HepG2 (cell line): ENCODE results near the gene MAPKAPK3. TPM values are rescaled to one million over a fixed set of nuclear protein-coding genes. Genes with fewer than 3 reads are reported as not detected.

ENCODE experiments used
- ARNT ChIP-seq: fragments of 450-650 bp; IDR thresholded peaks from 2 replicates; pipeline ENCODE4 v1.6.1; 2017
- CC2D1A ChIP-seq: sonication (generic); formaldehyde crosslinking; IDR thresholded peaks from 2 replicates; pipeline ENCODE4 v1.8.1; 2023; ENCODE audit warnings: mild to moderate bottlenecking, missing genetic modification reagents
- FOXC1 ChIP-seq: sonication (generic); formaldehyde crosslinking; IDR thresholded peaks from 2 replicates; pipeline ENCODE4 v1.8.0; 2022; ENCODE audit warnings: mild to moderate bottlenecking, missing genetic modification reagents, borderline replicate concordance
- HIC2 ChIP-seq: sonication (generic); formaldehyde crosslinking; IDR thresholded peaks from 2 replicates; pipeline ENCODE4 v1.9.0; 2022; ENCODE audit warnings: low read depth, missing genetic modification reagents
- HNF1B ChIP-seq: sonication (generic); formaldehyde crosslinking; IDR thresholded peaks from 2 replicates; pipeline ENCODE4 v1.5.1; 2020; ENCODE audit warnings: mild to moderate bottlenecking, moderate library complexity, missing genetic modification reagents
- KLF15 ChIP-seq: sonication (generic); formaldehyde crosslinking; IDR thresholded peaks from 2 replicates; pipeline ENCODE4 v1.8.1; 2023; ENCODE audit warnings: borderline replicate concordance, mild to moderate bottlenecking, inconsistent platforms, missing genetic modification reagents, mixed read lengths
- KLF16 ChIP-seq, 2 experiments: sonication (generic) in 1 of 2; formaldehyde crosslinking in 1 of 2; IDR thresholded peaks; 2 replicates each; pipeline versions ENCODE4 v1.6.1 to v1.8.0; 2016 to 2023; ENCODE audit warnings: missing genetic modification reagents in 2 of 2, missing compliant biosample characterization in 1 of 2
- KMT2A ChIP-seq: sonication (generic); formaldehyde crosslinking; IDR thresholded peaks from 2 replicates; pipeline ENCODE4 v1.4.0; 2020; ENCODE audit warnings: missing genetic modification reagents
- SKI ChIP-seq: fragments of 450-650 bp; IDR thresholded peaks from one replicate; pipeline ENCODE4 v1.6.1; 2018; ENCODE audit warnings: mild to moderate bottlenecking; ENCODE audit not compliant: partially characterized antibody
- SOX5 ChIP-seq: IDR thresholded peaks from 2 replicates; pipeline ENCODE4 v1.6.1; 2016; ENCODE audit warnings: borderline replicate concordance
- ZBTB3 ChIP-seq: sonication (generic); formaldehyde crosslinking; IDR thresholded peaks from 2 replicates; pipeline ENCODE4 v1.4.0; 2020; ENCODE audit warnings: low read depth, mild to moderate bottlenecking, moderate library complexity, missing genetic modification reagents, borderline replicate concordance
- ZNF281 ChIP-seq: sonication (generic); formaldehyde crosslinking; IDR thresholded peaks from 2 replicates; pipeline ENCODE4 v1.4.0; 2020; ENCODE audit warnings: missing genetic modification reagents, borderline replicate concordance
- ZNF777 ChIP-seq: sonication (generic); formaldehyde crosslinking; IDR thresholded peaks from 2 replicates; pipeline ENCODE4 v1.4.0; 2020; ENCODE audit warnings: missing genetic modification reagents
- ZNF792 ChIP-seq: IDR thresholded peaks from 2 replicates; pipeline ENCODE4 v1.6.1; 2016
- ZSCAN5A ChIP-seq: sonication (generic); formaldehyde crosslinking; IDR thresholded peaks from 2 replicates; pipeline ENCODE4 v1.8.0; 2022; ENCODE audit warnings: mild to moderate bottlenecking, missing genetic modification reagents, borderline replicate concordance
- polyA plus RNA-seq, 8 experiments: library from polyadenylated mRNA; depleted of rRNA in 3 of 8; stranded (reverse) in 7 of 8; unstranded in 1 of 8; fragments of >200 nt; fragmentation: Illumina TruSeq in 4 of 8; extraction: Trizol in 4 of 8; gene quantifications; 2 replicates each; pipeline versions ENCODE4 v1.2.1 to v1.2.3, GENCODE V29; 2011 to 2016; ENCODE audit warnings: low read depth in 4 of 8, missing spikeins in 1 of 8, mixed read lengths in 1 of 8; ENCODE audit not compliant: insufficient read depth in 1 of 8
- total RNA-seq, 5 experiments: library from RNA; depleted of rRNA; stranded (reverse); fragments of >200 nt; fragmentation: Illumina TruSeq; extraction: Trizol; gene quantifications; 2 replicates each; pipeline ENCODE4 v1.2.3, GENCODE V29; 2016; ENCODE audit warnings: low read depth in 1 of 5
- TF ChIP-seq, protein P1 (sequence below): sonication (generic); formaldehyde crosslinking; IDR thresholded peaks from 2 replicates; pipeline ENCODE4 v1.9.0; 2021; ENCODE audit warnings: missing genetic modification reagents, borderline replicate concordance
- TF ChIP-seq, protein P2 (sequence below): sonication (generic); formaldehyde crosslinking; IDR thresholded peaks from 2 replicates; pipeline ENCODE4 v1.9.0; 2022; ENCODE audit warnings: missing genetic modification reagents, mild to moderate bottlenecking, borderline replicate concordance

MAPKAPK3 gene
- total and polyA plus RNA-seq, 2 of the 13 experiments (the other 11 are each of a cell fraction or from before 2014, with no cell fraction given): 39.9 to 41.2 TPM

DNA sequence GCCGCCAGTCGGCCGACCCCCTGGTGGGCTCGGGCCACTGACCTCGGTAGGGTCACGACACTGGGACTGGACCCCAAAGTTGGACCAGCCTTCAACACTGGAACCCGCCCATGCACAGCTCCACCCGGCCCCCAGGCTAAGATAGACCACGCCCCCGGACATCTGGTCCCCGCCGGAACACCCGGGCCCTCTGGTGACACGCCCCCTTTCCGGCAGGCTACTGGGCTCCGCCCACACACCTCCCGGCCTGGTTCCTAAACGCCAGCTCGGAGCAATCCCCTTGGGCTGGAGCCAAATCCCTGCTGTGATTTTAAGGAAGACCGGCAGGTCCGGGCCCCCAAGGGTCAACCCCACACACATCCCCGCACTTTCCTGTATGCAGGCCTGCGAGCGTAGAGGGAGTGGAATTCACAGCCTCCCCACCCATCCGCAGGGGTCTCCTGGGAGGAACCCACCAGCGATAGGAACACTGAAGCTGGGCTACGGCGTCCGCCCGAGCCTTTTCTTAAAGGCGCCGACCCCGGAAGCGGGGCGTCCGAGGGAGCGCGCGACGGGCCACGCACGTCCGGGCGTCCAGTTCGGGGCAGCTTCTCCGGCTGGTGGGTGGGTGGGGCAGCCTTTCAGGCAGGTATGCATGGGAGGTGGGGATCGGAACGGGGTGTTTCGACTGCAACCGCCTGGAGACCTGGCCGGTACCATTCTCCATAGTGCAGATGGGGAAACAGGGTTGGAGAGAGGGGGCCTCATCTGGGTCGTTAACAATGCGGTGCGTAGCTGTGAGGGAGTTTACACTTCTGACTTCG is 47.8 kb upstream of the MAPKAPK3 start, which contains the start of gene HEMK1 (continued):
- TF ChIP-seq HIC2 (CRISPR knock-in tag): no peak
- TF ChIP-seq ZNF281: no peak
- no peak for TF ChIP-seq ARNT
- no peak for TF ChIP-seq ZSCAN5A (CRISPR knock-in tag)
- TF ChIP-seq KLF16 (CRISPR knock-in tag; IDR thresholded peaks at IDR 0.05): peak in 1 of 2 experiments; percentile 89; a peak in 2 of 4 replicates
- TF ChIP-seq, protein P1, sequence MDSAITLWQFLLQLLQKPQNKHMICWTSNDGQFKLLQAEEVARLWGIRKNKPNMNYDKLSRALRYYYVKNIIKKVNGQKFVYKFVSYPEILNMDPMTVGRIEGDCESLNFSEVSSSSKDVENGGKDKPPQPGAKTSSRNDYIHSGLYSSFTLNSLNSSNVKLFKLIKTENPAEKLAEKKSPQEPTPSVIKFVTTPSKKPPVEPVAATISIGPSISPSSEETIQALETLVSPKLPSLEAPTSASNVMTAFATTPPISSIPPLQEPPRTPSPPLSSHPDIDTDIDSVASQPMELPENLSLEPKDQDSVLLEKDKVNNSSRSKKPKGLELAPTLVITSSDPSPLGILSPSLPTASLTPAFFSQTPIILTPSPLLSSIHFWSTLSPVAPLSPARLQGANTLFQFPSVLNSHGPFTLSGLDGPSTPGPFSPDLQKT (CRISPR knock-in tag): no peak
- no peak for TF ChIP-seq FOXC1 (CRISPR knock-in tag)
- TF ChIP-seq HNF1B: peak; percentile 91
- TF ChIP-seq ZNF777 (CRISPR knock-in tag): peak; percentile 53
- peak; percentile 54; the same call in 1 of the 2 replicates for TF ChIP-seq ZBTB3
- TF ChIP-seq KLF15 (CRISPR knock-in tag): no peak
- TF ChIP-seq SOX5 (CRISPR knock-in tag): peak; percentile 44; the same call in 1 of the 2 replicates
- TF ChIP-seq ZNF792 (CRISPR knock-in tag): peak; percentile 58; the same call in 1 of the 2 replicates
- no peak for TF ChIP-seq CC2D1A (CRISPR knock-in tag)
- peak; percentile 60; the same call in 1 of the 2 replicates for TF ChIP-seq KMT2A (CRISPR knock-in tag)
- TF ChIP-seq, protein P2, sequence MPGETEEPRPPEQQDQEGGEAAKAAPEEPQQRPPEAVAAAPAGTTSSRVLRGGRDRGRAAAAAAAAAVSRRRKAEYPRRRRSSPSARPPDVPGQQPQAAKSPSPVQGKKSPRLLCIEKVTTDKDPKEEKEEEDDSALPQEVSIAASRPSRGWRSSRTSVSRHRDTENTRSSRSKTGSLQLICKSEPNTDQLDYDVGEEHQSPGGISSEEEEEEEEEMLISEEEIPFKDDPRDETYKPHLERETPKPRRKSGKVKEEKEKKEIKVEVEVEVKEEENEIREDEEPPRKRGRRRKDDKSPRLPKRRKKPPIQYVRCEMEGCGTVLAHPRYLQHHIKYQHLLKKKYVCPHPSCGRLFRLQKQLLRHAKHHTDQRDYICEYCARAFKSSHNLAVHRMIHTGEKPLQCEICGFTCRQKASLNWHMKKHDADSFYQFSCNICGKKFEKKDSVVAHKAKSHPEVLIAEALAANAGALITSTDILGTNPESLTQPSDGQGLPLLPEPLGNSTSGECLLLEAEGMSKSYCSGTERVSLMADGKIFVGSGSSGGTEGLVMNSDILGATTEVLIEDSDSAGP (CRISPR knock-in tag): peak; percentile 98
- TF ChIP-seq SKI: peak; percentile 31
